Measurements from ENCODE around the gene DOCK4. TPM values are rescaled to one million over a fixed set of nuclear protein-coding genes. Genes with fewer than 3 reads are reported as not detected.

The DOCK4 gene
- total RNA-seq, 1 experiment from 2014 or later: 3.4 TPM

GRCh38 chr7:111711426-111712065 lies 494.7 kb downstream of the DOCK4 start:
- CTCF ChIA-PET: interaction anchor here (0.9 kb wide), 1 partner anchor 16 kb away, joined by 4 read pairs; no protein-coding TSS in a partner anchor
- BruUV-seq (replicated peaks): no TSS peak
- Mint-ChIP-seq H3K4me1 (ENCODE audit: low read depth, unreplicated experiment) (no peaks in the 10 kb centered on the region), H3K4me3 (ENCODE audit: low read depth, unreplicated experiment) (no peak overlapping the region), H3K27ac (ENCODE audit: unreplicated experiment) (no peak overlapping the region), H3K36me3 (ENCODE audit: insufficient read depth, unreplicated experiment) (no peaks in the 10 kb centered on the region), H3K27me3 (ENCODE audit: unreplicated experiment) (no peaks in the 10 kb centered on the region), H3K9me3 (ENCODE audit: low read depth, unreplicated experiment) (peaks cover 6% of the 10 kb centered on the region)
- TF ChIP-seq CTCF (IDR thresholded peaks at IDR 0.05; ENCODE audit: unreplicated experiment): no peak
- DNase-seq: no peak
- intact Hi-C loops (cut with micrococcal nuclease; ENCODE audit: unreplicated experiment): no loop called here

GRCh38 chr7:111710839-111711380 lies 495.3 kb downstream of the DOCK4 start:
- H3K9me3 Mint-ChIP-seq (ENCODE audit: low read depth, unreplicated experiment): peaks cover 6% of the 10 kb centered on the region
- no peak for TF ChIP-seq CTCF (IDR thresholded peaks at IDR 0.05; ENCODE audit: unreplicated experiment)
- H3K36me3 Mint-ChIP-seq (ENCODE audit: insufficient read depth, unreplicated experiment): no peaks in the 10 kb centered on the region
- intact Hi-C loops (cut with micrococcal nuclease; ENCODE audit: unreplicated experiment): no loop called here
- H3K27ac Mint-ChIP-seq (ENCODE audit: unreplicated experiment): no peak overlapping the region
- CTCF ChIA-PET: interaction anchor here (0.9 kb wide), 1 partner anchor 17 kb away, joined by 4 read pairs; no protein-coding TSS in a partner anchor
- H3K4me3 Mint-ChIP-seq (ENCODE audit: low read depth, unreplicated experiment): no peak overlapping the region
- BruUV-seq (replicated peaks): no TSS peak
- H3K27me3 Mint-ChIP-seq (ENCODE audit: unreplicated experiment): no peaks in the 10 kb centered on the region
- DNase-seq: no peak
- H3K4me1 Mint-ChIP-seq (ENCODE audit: low read depth, unreplicated experiment): no peaks in the 10 kb centered on the region

GRCh38 chr7:111708072-111708471 lies 498.1 kb downstream of the DOCK4 start:
- Mint-ChIP-seq H3K27me3 (ENCODE audit: unreplicated experiment) (no peaks in the 10 kb centered on the region), H3K36me3 (ENCODE audit: insufficient read depth, unreplicated experiment) (no peaks in the 10 kb centered on the region), H3K27ac (ENCODE audit: unreplicated experiment) (no peak overlapping the region), H3K9me3 (ENCODE audit: low read depth, unreplicated experiment) (peaks cover 4% of the 10 kb centered on the region), H3K4me3 (ENCODE audit: low read depth, unreplicated experiment) (no peak overlapping the region), H3K4me1 (ENCODE audit: low read depth, unreplicated experiment) (no peaks in the 10 kb centered on the region)
- intact Hi-C loops (cut with micrococcal nuclease; ENCODE audit: unreplicated experiment): no loop called here
- TF ChIP-seq CTCF (IDR thresholded peaks at IDR 0.05; ENCODE audit: unreplicated experiment): no peak
- no peak for DNase-seq
- BruUV-seq (replicated peaks): no TSS peak
- CTCF ChIA-PET: no interaction called here

GRCh38 chr7:111705807-111706206 lies 500.4 kb downstream of the DOCK4 start:
- H3K4me3 Mint-ChIP-seq (ENCODE audit: low read depth, unreplicated experiment): no peak overlapping the region
- CTCF ChIA-PET: no interaction called here
- DNase-seq: no peak

More at GRCh38 chr7:111705807-111706206, 500.4 kb downstream of the DOCK4 start:
- Mint-ChIP-seq H3K9me3 (ENCODE audit: low read depth, unreplicated experiment) (peaks cover 2% of the 10 kb centered on the region), H3K4me1 (ENCODE audit: low read depth, unreplicated experiment) (no peaks in the 10 kb centered on the region), H3K36me3 (ENCODE audit: insufficient read depth, unreplicated experiment) (no peaks in the 10 kb centered on the region), H3K27me3 (ENCODE audit: unreplicated experiment) (no peaks in the 10 kb centered on the region), H3K27ac (ENCODE audit: unreplicated experiment) (no peak overlapping the region)
- BruUV-seq (replicated peaks): no TSS peak
- TF ChIP-seq CTCF (IDR thresholded peaks at IDR 0.05; ENCODE audit: unreplicated experiment): no peak
- intact Hi-C loops (cut with micrococcal nuclease; ENCODE audit: unreplicated experiment): no loop called here

Data from Calu3 (cell line).